Kidney epithelial cell (primary cell): Measurements from ENCODE around the gene WASF3. TPM values are rescaled to one million over a fixed set of nuclear protein-coding genes. Genes with fewer than 3 reads are reported as not detected.
"Not testable (repeated sequence)": the region's sequence is repeated elsewhere in the genome, so short reads cannot be mapped to it uniquely, and the experiment has no call there.

Source experiments
- DNase-seq: peaks from one replicate; pipeline ENCODE4 v3.0.0-alpha.2; 2010; ENCODE audit warnings: low read depth
- H3K27me3 ChIP-seq: 2 replicates; pipeline ENCODE4 v1.6.0; 2011; ENCODE audit warnings: low read length; ENCODE audit not compliant: control insufficient read depth, insufficient read depth
- H3K36me3 ChIP-seq: 2 replicates; pipeline ENCODE4 v1.5.1; 2011; ENCODE audit warnings: low read length; ENCODE audit not compliant: control insufficient read depth, insufficient read depth
- H3K4me3 ChIP-seq: 2 replicates; pipeline ENCODE4 v1.5.1; 2011; ENCODE audit warnings: low read depth, mild to moderate bottlenecking, control low read depth, low read length
- total RNA-seq: library from RNA; depleted of rRNA; stranded (reverse); fragments of >200 nt; gene quantifications from 2 replicates; pipeline ENCODE4 v1.2.3, GENCODE V29; 2015
- TF ChIP-seq, protein P1 (sequence below): IDR thresholded peaks from 2 replicates; pipeline ENCODE4 v1.5.1; 2011; ENCODE audit warnings: mild to moderate bottlenecking, moderate library complexity, low read length, control low read depth, inconsistent platforms; ENCODE audit not compliant: insufficient read depth, poor library complexity, severe bottlenecking

Gene WASF3
- total RNA-seq, 1 donor from 2014 or later: 11.5 TPM

DNA sequence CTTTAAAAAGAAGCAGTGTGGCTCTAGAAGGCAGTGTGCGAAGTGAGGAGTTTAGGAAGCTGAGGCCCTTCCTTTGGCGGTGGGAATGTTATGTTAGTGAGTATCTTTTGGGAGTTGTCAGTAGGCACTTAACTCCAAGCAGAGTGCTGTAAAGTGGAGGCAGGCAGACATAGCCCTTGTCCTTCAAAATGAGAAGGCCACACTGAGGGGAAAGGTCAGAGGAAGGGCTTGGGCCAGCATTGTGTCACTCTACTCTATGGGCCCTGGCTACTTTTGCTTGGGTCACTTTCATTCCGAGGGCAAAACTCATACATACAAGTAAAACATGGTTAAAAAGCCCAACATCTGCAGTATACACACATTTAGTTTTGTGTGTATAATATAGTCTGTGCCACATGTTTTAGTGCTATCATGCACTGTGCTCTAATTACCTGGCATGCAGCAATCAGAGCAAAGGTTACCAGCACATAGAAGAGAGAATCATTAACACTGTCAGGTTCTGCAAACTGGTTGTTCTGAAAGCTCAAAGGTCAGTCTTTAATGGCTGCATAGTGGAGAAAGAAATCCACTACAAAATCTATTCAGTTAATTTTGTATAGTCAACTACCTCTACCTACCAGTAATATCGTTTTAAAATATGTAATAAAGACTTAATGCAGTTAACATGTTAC lies 64.4 kb downstream of the WASF3 start:
- Histone ChIP-seq H3K36me3 (no peaks in the 10 kb centered on the region), H3K27me3 (no peaks in the 10 kb centered on the region), H3K4me3 (no peak overlapping the region)
- TF ChIP-seq, protein P1, sequence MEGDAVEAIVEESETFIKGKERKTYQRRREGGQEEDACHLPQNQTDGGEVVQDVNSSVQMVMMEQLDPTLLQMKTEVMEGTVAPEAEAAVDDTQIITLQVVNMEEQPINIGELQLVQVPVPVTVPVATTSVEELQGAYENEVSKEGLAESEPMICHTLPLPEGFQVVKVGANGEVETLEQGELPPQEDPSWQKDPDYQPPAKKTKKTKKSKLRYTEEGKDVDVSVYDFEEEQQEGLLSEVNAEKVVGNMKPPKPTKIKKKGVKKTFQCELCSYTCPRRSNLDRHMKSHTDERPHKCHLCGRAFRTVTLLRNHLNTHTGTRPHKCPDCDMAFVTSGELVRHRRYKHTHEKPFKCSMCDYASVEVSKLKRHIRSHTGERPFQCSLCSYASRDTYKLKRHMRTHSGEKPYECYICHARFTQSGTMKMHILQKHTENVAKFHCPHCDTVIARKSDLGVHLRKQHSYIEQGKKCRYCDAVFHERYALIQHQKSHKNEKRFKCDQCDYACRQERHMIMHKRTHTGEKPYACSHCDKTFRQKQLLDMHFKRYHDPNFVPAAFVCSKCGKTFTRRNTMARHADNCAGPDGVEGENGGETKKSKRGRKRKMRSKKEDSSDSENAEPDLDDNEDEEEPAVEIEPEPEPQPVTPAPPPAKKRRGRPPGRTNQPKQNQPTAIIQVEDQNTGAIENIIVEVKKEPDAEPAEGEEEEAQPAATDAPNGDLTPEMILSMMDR: no peak
- DNase-seq: no peak

DNA sequence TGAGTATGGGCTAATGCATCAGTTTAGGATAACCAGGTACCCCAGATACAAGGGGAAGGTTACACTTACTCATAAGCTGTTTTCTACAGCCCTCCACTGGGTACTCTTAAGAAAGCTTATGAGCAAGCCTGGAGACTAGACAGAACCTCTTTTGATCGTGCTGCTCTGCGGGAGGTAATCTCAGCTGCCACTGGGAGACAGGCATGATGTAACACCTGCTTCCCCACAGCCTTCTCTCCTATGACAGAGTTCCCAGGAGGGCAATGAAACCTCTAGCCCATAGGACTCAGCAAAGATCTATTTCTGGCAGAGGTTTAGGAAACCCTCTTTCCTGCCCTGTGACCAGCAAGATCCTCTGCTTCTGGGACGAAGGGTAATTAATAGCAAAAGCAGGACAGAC lies 65.6 kb downstream of the WASF3 start:
- H3K36me3 ChIP-seq: no peaks in the 10 kb centered on the region
- H3K4me3 ChIP-seq: no peak overlapping the region
- H3K27me3 ChIP-seq: no peaks in the 10 kb centered on the region
- no peak for DNase-seq
- TF ChIP-seq, protein P1: no peak

DNA sequence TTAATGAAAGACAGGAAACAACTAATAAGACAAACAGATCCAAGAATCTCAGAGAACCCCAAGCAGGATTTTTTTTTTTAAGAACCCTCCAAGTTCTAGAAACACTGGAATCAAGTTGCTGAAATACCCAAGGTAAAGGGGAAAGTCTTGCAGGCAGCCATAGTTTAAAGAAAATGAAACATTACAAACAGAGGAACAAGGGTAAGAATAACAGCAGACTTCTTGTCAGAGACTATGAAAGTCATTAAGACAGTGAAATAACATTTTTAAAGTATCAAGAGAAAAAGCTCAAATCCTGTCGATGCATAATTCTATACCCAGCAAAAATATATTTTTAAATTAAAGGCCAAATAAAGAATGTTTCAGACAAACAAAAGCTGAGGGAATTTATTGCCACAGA lies 67.1 kb downstream of the WASF3 start:
- Histone ChIP-seq H3K4me3 (no peak overlapping the region), H3K27me3 (no peaks in the 10 kb centered on the region), H3K36me3 (no peaks in the 10 kb centered on the region)
- no peak for DNase-seq
- TF ChIP-seq, protein P1: no peak

DNA sequence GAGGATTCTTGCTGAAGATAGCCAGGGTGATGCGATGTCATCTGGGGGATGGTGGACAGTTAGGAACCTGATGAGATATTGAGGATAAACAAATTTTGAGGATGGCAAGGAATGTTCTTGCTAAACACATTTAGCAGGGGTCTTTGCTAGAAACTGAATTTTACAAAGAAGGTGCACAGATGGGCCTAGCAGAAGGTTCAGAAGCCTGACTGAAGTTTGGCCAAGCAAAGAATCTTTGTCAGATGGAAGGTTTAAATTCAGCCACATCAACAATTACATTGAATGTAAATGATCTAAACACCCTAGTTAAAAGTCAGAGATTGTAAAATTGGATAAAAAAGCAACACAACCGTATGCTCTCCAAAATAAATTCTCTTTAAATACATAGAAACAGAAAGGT lies 68.8 kb downstream of the WASF3 start:
- H3K4me3 ChIP-seq: no peak overlapping the region
- no peak for DNase-seq
- no peaks in the 10 kb centered on the region for H3K27me3 ChIP-seq
- H3K36me3 ChIP-seq: no peaks in the 10 kb centered on the region
- TF ChIP-seq, protein P1: no peak

DNA sequence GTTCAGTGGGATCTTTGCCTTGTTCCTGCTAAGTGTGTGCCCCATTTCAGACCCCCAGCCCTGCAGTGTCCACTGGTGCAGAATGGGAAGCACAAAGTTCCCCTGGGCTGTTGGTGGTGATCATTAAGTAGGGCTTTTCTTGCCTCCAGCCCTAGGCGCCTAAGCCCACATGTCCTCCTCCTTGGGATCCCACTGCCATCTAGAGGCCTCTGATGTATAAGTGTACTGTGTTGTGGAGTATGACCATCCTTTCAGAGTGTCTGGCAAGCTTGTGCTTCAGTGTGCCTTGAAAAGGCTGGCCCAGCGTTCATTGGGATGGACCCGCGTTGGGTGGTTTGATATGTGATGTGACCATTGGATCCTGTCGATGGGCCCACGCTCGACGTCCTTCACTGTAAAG lies 71.2 kb downstream of the WASF3 start:
- DNase-seq: no peak
- TF ChIP-seq, protein P1: peak; percentile 15
- no peaks in the 10 kb centered on the region for H3K27me3 ChIP-seq
- H3K4me3 ChIP-seq: no peak overlapping the region
- H3K36me3 ChIP-seq: no peaks in the 10 kb centered on the region

DNA sequence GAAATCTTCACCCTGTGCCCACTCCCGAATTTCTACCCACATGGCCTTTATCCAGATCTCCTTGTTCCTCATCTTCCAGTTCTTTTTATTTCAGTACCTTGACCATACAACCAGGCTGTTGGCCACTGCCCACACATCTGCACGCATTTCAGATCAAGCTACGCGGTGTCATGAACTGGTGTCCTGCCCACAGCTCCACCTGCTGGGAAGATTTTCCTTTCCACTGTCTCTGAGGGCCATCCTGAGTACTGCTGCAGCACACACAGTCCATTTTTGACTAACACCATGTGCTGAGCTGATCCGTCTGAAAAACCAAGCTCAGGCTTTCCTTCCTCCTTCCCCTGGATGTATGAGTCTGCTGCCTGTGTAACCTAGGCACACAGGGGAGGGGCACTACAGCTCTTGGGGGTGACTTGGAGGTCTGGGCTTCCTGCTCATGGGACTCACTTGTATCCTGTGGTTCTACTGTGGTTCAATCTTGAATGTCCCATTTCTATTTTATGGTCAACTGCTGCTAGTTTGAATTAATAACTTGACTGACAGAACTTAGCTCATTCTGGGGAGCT lies 71.9 kb downstream of the WASF3 start:
- DNase-seq: no peak
- H3K27me3 ChIP-seq: no peaks in the 10 kb centered on the region
- no peak overlapping the region for H3K4me3 ChIP-seq
- TF ChIP-seq, protein P1: no peak
- no peaks in the 10 kb centered on the region for H3K36me3 ChIP-seq

DNA sequence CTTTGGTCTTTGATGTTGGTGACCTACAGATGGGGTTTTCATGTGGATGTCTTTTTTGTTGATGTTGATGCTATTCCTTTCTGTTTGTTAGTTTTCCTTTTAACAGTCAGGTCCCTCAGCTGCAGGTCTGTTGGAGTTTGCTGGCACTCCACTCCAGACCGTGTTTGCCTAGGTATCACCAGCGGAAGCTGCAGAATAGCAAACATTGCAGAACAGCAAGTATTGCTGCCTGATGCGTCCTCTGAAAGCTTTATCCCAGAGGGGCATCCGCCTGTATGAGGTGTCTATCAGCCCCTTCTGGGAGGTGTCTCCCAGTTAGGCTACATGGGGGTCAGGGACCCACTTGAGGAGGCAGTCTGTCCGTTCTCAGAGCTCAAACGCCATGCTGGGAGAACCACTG lies 78.2 kb downstream of the WASF3 start:
- not testable (repeated sequence) for H3K36me3 ChIP-seq

DNA sequence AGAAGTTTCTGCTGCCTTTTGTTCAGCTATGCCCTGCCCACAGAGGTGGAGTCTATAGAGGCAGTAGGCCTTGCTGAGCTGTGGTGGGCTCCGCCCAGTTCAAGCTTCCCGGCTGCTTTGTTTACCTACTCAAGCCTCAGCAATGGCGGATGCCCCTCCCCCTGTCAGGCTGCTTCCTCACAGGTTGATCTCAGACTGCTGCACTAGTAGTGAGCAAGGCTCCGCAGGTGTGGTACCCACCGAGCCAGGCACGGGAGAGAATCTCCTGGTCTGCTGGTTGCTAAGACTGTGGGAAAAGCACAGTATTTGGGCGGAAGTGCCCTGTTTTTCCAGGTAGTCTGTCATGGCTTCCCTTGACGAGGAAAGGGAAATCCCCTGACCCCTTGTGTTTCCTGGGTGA lies 78.6 kb downstream of the WASF3 start:
- H3K36me3 ChIP-seq, DNase-seq, H3K4me3 ChIP-seq, H3K27me3 ChIP-seq: not testable (repeated sequence)

More for the DNA sequence above, 78.2 kb downstream of the WASF3 start:
- not testable (repeated sequence) for DNase-seq, H3K27me3 ChIP-seq, H3K4me3 ChIP-seq
